K562 (cell line): ENCODE measurements around the gene C1orf198.

Source experiments
- FOXK2 ChIP-seq, 2 experiments: fragments of 450-650 bp; IDR thresholded peaks in 1 of 2; conservative IDR thresholded peaks in 1 of 2; 2 replicates each; pipeline ENCODE4 v1.6.1; 2016; ENCODE audit warnings: low read depth in 2 of 2, mild to moderate bottlenecking in 1 of 2
- NRF1 ChIP-seq, 2 experiments: fragments of 450-650 bp; IDR thresholded peaks in 1 of 2; conservative IDR thresholded peaks in 1 of 2; 2 replicates each; pipeline ENCODE4 v1.6.1; 2014; ENCODE audit warnings: mild to moderate bottlenecking in 2 of 2
- SP1 ChIP-seq: sonication (generic); formaldehyde crosslinking; IDR thresholded peaks from 2 replicates; pipeline ENCODE4 v1.8.1; 2022; ENCODE audit warnings: mild to moderate bottlenecking, missing genetic modification reagents
- SPI1 ChIP-seq: IDR thresholded peaks from 2 replicates; pipeline ENCODE4 v1.6.1; 2011; ENCODE audit warnings: low read depth, low read length, control low read depth, borderline replicate concordance
- TF ChIP-seq, protein P1 (sequence below), 3 experiments: IDR thresholded peaks in 2 of 3; conservative IDR thresholded peaks in 1 of 3; 2 replicates each; pipeline ENCODE4 v1.5.1; 2011 to 2012; ENCODE audit warnings: low read length in 3 of 3, mild to moderate bottlenecking in 3 of 3, control low read depth in 2 of 3, improper control_type of control experiment in 1 of 3, inconsistent platforms in 1 of 3, low read depth in 1 of 3, mixed read lengths in 1 of 3, moderate library complexity in 1 of 3; ENCODE audit not compliant: insufficient read depth in 2 of 3
- TF ChIP-seq, protein P2 (sequence below), 2 experiments: fragments of 450-650 bp; formaldehyde crosslinking in 1 of 2; IDR thresholded peaks; 2 replicates each; pipeline versions ENCODE4 v1.4.0 to v1.6.1; 2014 to 2020; ENCODE audit warnings: mild to moderate bottlenecking in 2 of 2, borderline replicate concordance in 1 of 2, low read depth in 1 of 2
- TF ChIP-seq, protein P3 (sequence below): sonication (generic); formaldehyde crosslinking; IDR thresholded peaks from 2 replicates; pipeline ENCODE4 v1.9.0; 2022; ENCODE audit warnings: mild to moderate bottlenecking, missing genetic modification reagents

DNA sequence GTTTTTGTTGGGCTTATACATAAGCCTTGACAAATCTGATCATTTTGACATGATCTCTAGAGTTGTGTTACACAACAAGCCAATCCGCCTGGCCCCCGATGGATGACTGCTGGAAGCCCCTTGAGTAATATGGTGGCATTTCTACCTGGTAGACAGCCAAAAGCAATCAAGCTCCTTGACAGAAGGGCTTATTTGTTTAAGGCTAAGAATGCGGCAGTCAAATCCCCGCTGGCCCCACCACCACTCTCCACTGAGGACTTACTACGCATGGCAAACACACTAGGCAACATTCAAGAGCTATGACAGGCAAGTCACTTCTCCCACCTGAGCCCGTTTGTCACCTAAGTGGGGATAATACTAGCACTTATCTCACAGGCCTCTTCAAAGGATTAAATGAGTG, 33.4 kb upstream of the C1orf198 start:
- TF ChIP-seq, protein P1, sequence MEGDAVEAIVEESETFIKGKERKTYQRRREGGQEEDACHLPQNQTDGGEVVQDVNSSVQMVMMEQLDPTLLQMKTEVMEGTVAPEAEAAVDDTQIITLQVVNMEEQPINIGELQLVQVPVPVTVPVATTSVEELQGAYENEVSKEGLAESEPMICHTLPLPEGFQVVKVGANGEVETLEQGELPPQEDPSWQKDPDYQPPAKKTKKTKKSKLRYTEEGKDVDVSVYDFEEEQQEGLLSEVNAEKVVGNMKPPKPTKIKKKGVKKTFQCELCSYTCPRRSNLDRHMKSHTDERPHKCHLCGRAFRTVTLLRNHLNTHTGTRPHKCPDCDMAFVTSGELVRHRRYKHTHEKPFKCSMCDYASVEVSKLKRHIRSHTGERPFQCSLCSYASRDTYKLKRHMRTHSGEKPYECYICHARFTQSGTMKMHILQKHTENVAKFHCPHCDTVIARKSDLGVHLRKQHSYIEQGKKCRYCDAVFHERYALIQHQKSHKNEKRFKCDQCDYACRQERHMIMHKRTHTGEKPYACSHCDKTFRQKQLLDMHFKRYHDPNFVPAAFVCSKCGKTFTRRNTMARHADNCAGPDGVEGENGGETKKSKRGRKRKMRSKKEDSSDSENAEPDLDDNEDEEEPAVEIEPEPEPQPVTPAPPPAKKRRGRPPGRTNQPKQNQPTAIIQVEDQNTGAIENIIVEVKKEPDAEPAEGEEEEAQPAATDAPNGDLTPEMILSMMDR (IDR thresholded peaks at IDR 0.05 in 2 of 3, conservative IDR thresholded peaks at IDR 0.05 in 1 of 3; ENCODE audit: insufficient read depth in 2 of 3, low read depth in 1 of 3, low read length in 3 of 3), result no peak
- no peak for TF ChIP-seq NRF1 (conservative IDR thresholded peaks at IDR 0.05 in 1 of 2, IDR thresholded peaks at IDR 0.05 in 1 of 2)
- no peak for TF ChIP-seq FOXK2 (conservative IDR thresholded peaks at IDR 0.05 in 1 of 2, IDR thresholded peaks at IDR 0.05 in 1 of 2; ENCODE audit: low read depth in 2 of 2)
- TF ChIP-seq, protein P2, sequence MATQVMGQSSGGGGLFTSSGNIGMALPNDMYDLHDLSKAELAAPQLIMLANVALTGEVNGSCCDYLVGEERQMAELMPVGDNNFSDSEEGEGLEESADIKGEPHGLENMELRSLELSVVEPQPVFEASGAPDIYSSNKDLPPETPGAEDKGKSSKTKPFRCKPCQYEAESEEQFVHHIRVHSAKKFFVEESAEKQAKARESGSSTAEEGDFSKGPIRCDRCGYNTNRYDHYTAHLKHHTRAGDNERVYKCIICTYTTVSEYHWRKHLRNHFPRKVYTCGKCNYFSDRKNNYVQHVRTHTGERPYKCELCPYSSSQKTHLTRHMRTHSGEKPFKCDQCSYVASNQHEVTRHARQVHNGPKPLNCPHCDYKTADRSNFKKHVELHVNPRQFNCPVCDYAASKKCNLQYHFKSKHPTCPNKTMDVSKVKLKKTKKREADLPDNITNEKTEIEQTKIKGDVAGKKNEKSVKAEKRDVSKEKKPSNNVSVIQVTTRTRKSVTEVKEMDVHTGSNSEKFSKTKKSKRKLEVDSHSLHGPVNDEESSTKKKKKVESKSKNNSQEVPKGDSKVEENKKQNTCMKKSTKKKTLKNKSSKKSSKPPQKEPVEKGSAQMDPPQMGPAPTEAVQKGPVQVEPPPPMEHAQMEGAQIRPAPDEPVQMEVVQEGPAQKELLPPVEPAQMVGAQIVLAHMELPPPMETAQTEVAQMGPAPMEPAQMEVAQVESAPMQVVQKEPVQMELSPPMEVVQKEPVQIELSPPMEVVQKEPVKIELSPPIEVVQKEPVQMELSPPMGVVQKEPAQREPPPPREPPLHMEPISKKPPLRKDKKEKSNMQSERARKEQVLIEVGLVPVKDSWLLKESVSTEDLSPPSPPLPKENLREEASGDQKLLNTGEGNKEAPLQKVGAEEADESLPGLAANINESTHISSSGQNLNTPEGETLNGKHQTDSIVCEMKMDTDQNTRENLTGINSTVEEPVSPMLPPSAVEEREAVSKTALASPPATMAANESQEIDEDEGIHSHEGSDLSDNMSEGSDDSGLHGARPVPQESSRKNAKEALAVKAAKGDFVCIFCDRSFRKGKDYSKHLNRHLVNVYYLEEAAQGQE (IDR thresholded peaks at IDR 0.05; ENCODE audit: borderline replicate concordance), result no peak
- TF ChIP-seq, protein P2 (CRISPR knock-in tag; IDR thresholded peaks at IDR 0.05; ENCODE audit: low read depth), result no peak
- TF ChIP-seq, protein P3, sequence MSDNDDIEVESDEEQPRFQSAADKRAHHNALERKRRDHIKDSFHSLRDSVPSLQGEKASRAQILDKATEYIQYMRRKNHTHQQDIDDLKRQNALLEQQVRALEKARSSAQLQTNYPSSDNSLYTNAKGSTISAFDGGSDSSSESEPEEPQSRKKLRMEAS (CRISPR knock-in tag), result no peak
- TF ChIP-seq SPI1, result no peak
- TF ChIP-seq SP1, result no peak
